ENCODE measurements around the gene DYRK3.
A peak's percentile ranks its signal among the peaks of the same experiment; 100 is the strongest.
"Not testable (repeated sequence)": the region's sequence is repeated elsewhere in the genome, so short reads cannot be mapped to it uniquely, and the experiment has no call there.

Gene DYRK3

GRCh38 chr1:206635080-206635977, at the start of gene DYRK3:
Gene DYRK3 (plus strand): TSS chr1:206635536. CDS start chr1:206635704, 168 bp downstream.
- peak; percentile 88 for DNase-seq (ENCODE audit: low read depth)

- peak; percentile 31 for DNase-seq (ENCODE audit: low read depth)
Measured at GRCh38 chr1:206586501-206587445, 48.6 kb upstream of the DYRK3 start.

- DNase-seq (ENCODE audit: low read depth), result no peak
Measured at GRCh38 chr1:206587904-206588303, 47.4 kb upstream of the DYRK3 start.

- peak; percentile 75 for DNase-seq (ENCODE audit: low read depth)
Measured at GRCh38 chr1:206588492-206588891, 46.8 kb upstream of the DYRK3 start.

GRCh38 chr1:206589206-206589605, 46.1 kb upstream of the DYRK3 start:
- DNase-seq (ENCODE audit: low read depth), result peak; percentile 93

GRCh38 chr1:206590025-206590758, 45.1 kb upstream of the DYRK3 start:
- DNase-seq (ENCODE audit: low read depth), result peak; percentile 60

GRCh38 chr1:206591226-206591625, 44.1 kb upstream of the DYRK3 start:
- no peak for DNase-seq (ENCODE audit: low read depth)

- DNase-seq (ENCODE audit: low read depth), result no peak
Measured at GRCh38 chr1:206591696-206592095, 43.6 kb upstream of the DYRK3 start.

GRCh38 chr1:206593351-206593925, 41.9 kb upstream of the DYRK3 start:
- DNase-seq (ENCODE audit: low read depth), result no peak

- DNase-seq (ENCODE audit: low read depth), result no peak
Measured at GRCh38 chr1:206595581-206596318, 39.6 kb upstream of the DYRK3 start.

GRCh38 chr1:206596319-206596666, 39.0 kb upstream of the DYRK3 start:
- no peak for DNase-seq (ENCODE audit: low read depth)

GRCh38 chr1:206600527-206600926, 34.8 kb upstream of the DYRK3 start:
- peak; percentile 65 for DNase-seq (ENCODE audit: low read depth)

GRCh38 chr1:206604861-206605260, 30.5 kb upstream of the DYRK3 start:
- DNase-seq (ENCODE audit: low read depth), result no peak

- DNase-seq (ENCODE audit: low read depth), result no peak
Measured at GRCh38 chr1:206606867-206607266, 28.5 kb upstream of the DYRK3 start.

- DNase-seq (ENCODE audit: low read depth), result peak; percentile 37
Measured at GRCh38 chr1:206608108-206608698, 27.1 kb upstream of the DYRK3 start.

- DNase-seq (ENCODE audit: low read depth), result no peak
Measured at GRCh38 chr1:206609229-206609991, 25.9 kb upstream of the DYRK3 start.

GRCh38 chr1:206612129-206612876, 23.0 kb upstream of the DYRK3 start, which contains the start of gene EIF2D:
Gene EIF2D (minus strand): TSS chr1:206612465. CDS start chr1:206612342, 123 bp downstream.
- peak; percentile 83 for DNase-seq (ENCODE audit: low read depth)

- not testable (repeated sequence) for DNase-seq (ENCODE audit: low read depth)
Measured at GRCh38 chr1:206626396-206626795, 8.9 kb upstream of the DYRK3 start.

GRCh38 chr1:206628916-206629315, 6.4 kb upstream of the DYRK3 start:
- DNase-seq (ENCODE audit: low read depth), result no peak
